Neural progenitor cell (in vitro differentiated cells): ENCODE data around the gene KCNMB2. TPM values are rescaled to one million over a fixed set of nuclear protein-coding genes. Genes with fewer than 3 reads are reported as not detected.

Experiments used
- DNase-seq: peaks from one replicate; pipeline ENCODE4 v3.0.0-alpha.2; 2016; ENCODE audit warnings: low spot score
- H2AFZ ChIP-seq: fragments of 200-600 bp; sonication (generic); replicated peaks from 2 replicates; pipeline ENCODE4 v1.6.1; 2016; ENCODE audit warnings: antibody characterized with exemption
- H3F3A ChIP-seq: fragments of 200-600 bp; sonication (generic); 2 replicates; pipeline ENCODE4 v1.6.1; 2016; ENCODE audit warnings: antibody characterized with exemption, low read depth
- H3K27ac ChIP-seq: fragments of 200-600 bp; sonication (generic); 2 replicates; pipeline ENCODE4 v1.5.1; 2016; ENCODE audit warnings: mild to moderate bottlenecking
- H3K27me3 ChIP-seq: fragments of 200-600 bp; sonication (generic); 2 replicates; pipeline ENCODE4 v1.6.1; 2016; ENCODE audit warnings: mild to moderate bottlenecking, moderate library complexity
- H3K36me3 ChIP-seq: fragments of 200-600 bp; sonication (generic); 2 replicates; pipeline ENCODE4 v1.5.1; 2016
- H3K4me1 ChIP-seq: fragments of 200-600 bp; sonication (generic); 2 replicates; pipeline ENCODE4 v1.6.1; 2016; ENCODE audit warnings: mixed run types
- H3K4me2 ChIP-seq: fragments of 200-600 bp; sonication (generic); 2 replicates; pipeline ENCODE4 v1.6.1; 2016
- H3K4me3 ChIP-seq: fragments of 200-600 bp; sonication (generic); 2 replicates; pipeline ENCODE4 v1.5.1; 2016
- H3K79me2 ChIP-seq: fragments of 200-600 bp; sonication (generic); 2 replicates; pipeline ENCODE4 v1.6.1; 2016; ENCODE audit warnings: low read depth
- H3K9ac ChIP-seq: fragments of 200-600 bp; sonication (generic); 2 replicates; pipeline ENCODE4 v1.6.1; 2016
- H3K9me3 ChIP-seq: fragments of 200-600 bp; sonication (generic); 2 replicates; pipeline ENCODE4 v1.5.1; 2016; ENCODE audit warnings: low read depth
- H4K20me1 ChIP-seq: fragments of 200-600 bp; sonication (generic); 2 replicates; pipeline ENCODE4 v1.6.1; 2016; ENCODE audit warnings: low read depth
- H3K27ac Mint-ChIP-seq: 3 replicates; pipeline ENCODE4 v1.8.0; 2021; ENCODE audit warnings: mixed read lengths
- H3K27me3 Mint-ChIP-seq: 2 replicates; pipeline ENCODE4 v1.8.0; 2022; ENCODE audit warnings: low read depth, mild to moderate bottlenecking, inconsistent platforms, moderate library complexity, mixed read lengths; ENCODE audit not compliant: insufficient read depth
- H3K36me3 Mint-ChIP-seq: 3 replicates; pipeline ENCODE4 v1.8.0; 2021; ENCODE audit warnings: mixed read lengths
- H3K4me1 Mint-ChIP-seq: 3 replicates; pipeline ENCODE4 v1.8.0; 2021; ENCODE audit warnings: mixed read lengths
- H3K4me3 Mint-ChIP-seq: 3 replicates; pipeline ENCODE4 v1.8.0; 2021; ENCODE audit warnings: mild to moderate bottlenecking, moderate library complexity, mixed read lengths
- H3K9me3 Mint-ChIP-seq: 3 replicates; pipeline ENCODE4 v1.8.0; 2020; ENCODE audit warnings: mixed read lengths
- CTCF ChIP-seq: fragments of 200-600 bp; sonication (generic); IDR thresholded peaks from 2 replicates; pipeline ENCODE4 v1.5.1; 2017; ENCODE audit warnings: antibody characterized with exemption, mild to moderate bottlenecking
- EZH2 ChIP-seq: fragments of 200-600 bp; sonication (generic); IDR thresholded peaks from 2 replicates; pipeline ENCODE4 v1.6.1; 2017; ENCODE audit warnings: antibody characterized with exemption, mild to moderate bottlenecking, moderate library complexity
- EZH2phosphoT487 ChIP-seq: fragments of 200-600 bp; sonication (generic); IDR thresholded peaks from 2 replicates; pipeline ENCODE4 v1.6.1; 2017; ENCODE audit warnings: antibody characterized with exemption
- total RNA-seq: library from RNA; depleted of rRNA; stranded (reverse); fragments of >200 nt; gene quantifications from 2 replicates; pipeline ENCODE4 v1.2.3, GENCODE V29; 2015; ENCODE audit warnings: low replicate concordance

The KCNMB2 gene
- total RNA-seq, 1 donor from 2014 or later = not detected

- H3K27ac ChIP-seq = no peak overlapping the region
- Mint-ChIP-seq H3K9me3 (no peaks in the 10 kb centered on the region), H3K36me3 (no peaks in the 10 kb centered on the region), H3K27ac (no peak overlapping the region), H3K27me3 (peaks cover 3% of the 10 kb centered on the region), H3K4me1 (no peaks in the 10 kb centered on the region), H3K4me3 (no peak overlapping the region)
- no peak overlapping the region for H3K9ac ChIP-seq
- H2AFZ ChIP-seq = no peak overlapping the region
- H3K27me3 ChIP-seq = no peaks in the 10 kb centered on the region
- H4K20me1 ChIP-seq = no peaks in the 10 kb centered on the region
- H3K4me1 ChIP-seq = no peaks in the 10 kb centered on the region
- no peaks in the 10 kb centered on the region for H3K9me3 ChIP-seq
- no peaks in the 10 kb centered on the region for H3K36me3 ChIP-seq
- H3K4me3 ChIP-seq = no peak overlapping the region
- H3K4me2 ChIP-seq = no peak overlapping the region
- H3K79me2 ChIP-seq = no peaks in the 10 kb centered on the region
- TF ChIP-seq EZH2 (no peak), CTCF (no peak), EZH2phosphoT487 (no peak)
- no peaks in the 10 kb centered on the region for H3F3A ChIP-seq
- no peak for DNase-seq
Measured at GRCh38 chr3:178658694-178659325, 122.6 kb downstream of the KCNMB2 start.

GRCh38 chr3:178663201-178663934, 127.1 kb downstream of the KCNMB2 start:
- Mint-ChIP-seq H3K27ac (no peak overlapping the region), H3K4me3 (no peak overlapping the region), H3K9me3 (no peaks in the 10 kb centered on the region), H3K36me3 (no peaks in the 10 kb centered on the region), H3K27me3 (peaks cover 3% of the 10 kb centered on the region), H3K4me1 (no peaks in the 10 kb centered on the region)
- Histone ChIP-seq H4K20me1 (no peaks in the 10 kb centered on the region), H3K27ac (no peak overlapping the region), H3K9ac (no peak overlapping the region), H3K9me3 (no peaks in the 10 kb centered on the region), H3K4me1 (no peaks in the 10 kb centered on the region), H3K4me2 (no peak overlapping the region), H2AFZ (no peak overlapping the region), H3K79me2 (no peaks in the 10 kb centered on the region), H3F3A (no peaks in the 10 kb centered on the region), H3K36me3 (no peaks in the 10 kb centered on the region), H3K27me3 (no peaks in the 10 kb centered on the region), H3K4me3 (no peak overlapping the region)
- DNase-seq = no peak
- TF ChIP-seq EZH2 = no peak
- no peak for TF ChIP-seq EZH2phosphoT487
- no peak for TF ChIP-seq CTCF

- Histone ChIP-seq H3K4me3 (no peak overlapping the region), H3F3A (no peaks in the 10 kb centered on the region), H4K20me1 (no peaks in the 10 kb centered on the region), H3K36me3 (no peaks in the 10 kb centered on the region), H3K27me3 (no peaks in the 10 kb centered on the region), H3K79me2 (no peaks in the 10 kb centered on the region), H2AFZ (no peak overlapping the region), H3K4me2 (no peak overlapping the region), H3K27ac (no peak overlapping the region), H3K9me3 (no peaks in the 10 kb centered on the region), H3K4me1 (no peaks in the 10 kb centered on the region), H3K9ac (no peak overlapping the region)
- TF ChIP-seq EZH2 = no peak
- no peak overlapping the region for H3K27ac Mint-ChIP-seq
- H3K9me3 Mint-ChIP-seq = no peaks in the 10 kb centered on the region
- peaks cover 3% of the 10 kb centered on the region for H3K27me3 Mint-ChIP-seq
- no peak overlapping the region for H3K4me3 Mint-ChIP-seq
- H3K4me1 Mint-ChIP-seq = no peaks in the 10 kb centered on the region
- no peaks in the 10 kb centered on the region for H3K36me3 Mint-ChIP-seq
- no peak for DNase-seq
Measured at GRCh38 chr3:178665747-178666146, 129.5 kb downstream of the KCNMB2 start.

GRCh38 chr3:178669022-178669601, 132.9 kb downstream of the KCNMB2 start:
- no peaks in the 10 kb centered on the region for H3K9me3 Mint-ChIP-seq
- no peak overlapping the region for H3K27ac Mint-ChIP-seq
- Histone ChIP-seq H2AFZ (no peak overlapping the region), H3K4me1 (no peaks in the 10 kb centered on the region), H3K79me2 (no peaks in the 10 kb centered on the region), H3K9me3 (no peaks in the 10 kb centered on the region), H3K27me3 (no peaks in the 10 kb centered on the region), H3K27ac (no peak overlapping the region), H3K4me3 (no peak overlapping the region), H3F3A (no peaks in the 10 kb centered on the region), H3K9ac (no peak overlapping the region), H3K36me3 (no peaks in the 10 kb centered on the region), H4K20me1 (no peaks in the 10 kb centered on the region), H3K4me2 (no peak overlapping the region)
- no peak overlapping the region for H3K4me3 Mint-ChIP-seq
- no peaks in the 10 kb centered on the region for H3K27me3 Mint-ChIP-seq
- no peak for TF ChIP-seq EZH2
- no peak for TF ChIP-seq CTCF
- no peak for TF ChIP-seq EZH2phosphoT487
- H3K36me3 Mint-ChIP-seq = no peaks in the 10 kb centered on the region
- peaks cover 2% of the 10 kb centered on the region for H3K4me1 Mint-ChIP-seq
- no peak for DNase-seq
